ENCODE results near the gene RHCG. TPM values are rescaled to one million over a fixed set of nuclear protein-coding genes. Genes with fewer than 3 reads are reported as not detected.

The RHCG gene
- total RNA-seq, 2 donors from 2014 or later: 0.91 to 1.0 TPM

DNA sequence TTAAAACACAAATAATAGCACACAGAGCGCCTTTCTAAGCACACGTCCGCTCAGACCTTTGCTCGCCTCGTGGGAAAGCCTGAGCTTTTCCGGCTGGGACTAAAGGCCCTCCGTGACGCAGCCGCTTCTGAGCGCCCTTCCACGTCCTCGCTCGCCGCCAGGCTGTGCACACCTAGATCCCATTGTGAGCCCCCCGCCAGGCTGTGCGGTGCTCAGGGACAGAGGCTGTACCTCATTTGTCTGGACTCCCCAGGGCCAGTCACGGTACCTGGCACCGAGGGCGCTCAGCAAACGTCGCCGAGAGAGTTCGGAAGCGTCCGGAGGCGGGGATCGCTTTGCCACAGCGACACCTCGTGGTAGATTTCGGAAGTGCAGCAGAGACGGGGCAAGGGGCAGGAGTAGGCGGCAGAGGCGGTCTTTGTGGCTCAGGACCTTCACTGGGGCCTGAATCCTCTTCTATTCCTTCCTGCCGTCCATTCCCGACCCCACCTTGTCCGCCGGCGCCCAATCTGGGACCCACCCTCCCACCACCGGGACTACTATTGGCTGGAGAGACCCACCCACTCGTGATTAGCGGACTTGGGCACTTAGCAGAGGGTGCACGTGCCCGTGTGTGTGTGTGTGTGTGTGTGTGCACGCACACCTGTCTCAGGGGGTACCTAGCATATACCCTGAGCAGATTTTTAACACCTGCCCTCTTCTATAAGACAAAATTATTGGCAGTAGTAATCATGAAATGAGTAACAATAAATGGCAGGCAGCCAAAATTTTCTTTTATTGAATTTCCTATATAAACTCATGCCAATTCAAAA lies 65.6 kb downstream of the RHCG start:
- Histone ChIP-seq H3K4me1 (replicated peaks) (no peaks in the 10 kb centered on the region), H3K27me3 (replicated peaks; ENCODE audit: insufficient read depth) (peaks cover 4% of the 10 kb centered on the region), H3K9me3 (no peaks in the 10 kb centered on the region), H3K27ac (no peak overlapping the region), H3K4me3 (peak overlapping the region; percentile 7 to 31), H3K36me3 (no peaks in the 10 kb centered on the region)
- intact Hi-C loops (cut with DNase I): loop anchor here (1.0 kb wide), 1 partner anchor 72 kb away; no protein-coding TSS in a partner anchor
- TF ChIP-seq POLR2A (IDR thresholded peaks at IDR 0.05) (no peak), POLR2AphosphoS5 (IDR thresholded peaks at IDR 0.05) (peak; percentile 60)
- TF ChIP-seq, protein P1, sequence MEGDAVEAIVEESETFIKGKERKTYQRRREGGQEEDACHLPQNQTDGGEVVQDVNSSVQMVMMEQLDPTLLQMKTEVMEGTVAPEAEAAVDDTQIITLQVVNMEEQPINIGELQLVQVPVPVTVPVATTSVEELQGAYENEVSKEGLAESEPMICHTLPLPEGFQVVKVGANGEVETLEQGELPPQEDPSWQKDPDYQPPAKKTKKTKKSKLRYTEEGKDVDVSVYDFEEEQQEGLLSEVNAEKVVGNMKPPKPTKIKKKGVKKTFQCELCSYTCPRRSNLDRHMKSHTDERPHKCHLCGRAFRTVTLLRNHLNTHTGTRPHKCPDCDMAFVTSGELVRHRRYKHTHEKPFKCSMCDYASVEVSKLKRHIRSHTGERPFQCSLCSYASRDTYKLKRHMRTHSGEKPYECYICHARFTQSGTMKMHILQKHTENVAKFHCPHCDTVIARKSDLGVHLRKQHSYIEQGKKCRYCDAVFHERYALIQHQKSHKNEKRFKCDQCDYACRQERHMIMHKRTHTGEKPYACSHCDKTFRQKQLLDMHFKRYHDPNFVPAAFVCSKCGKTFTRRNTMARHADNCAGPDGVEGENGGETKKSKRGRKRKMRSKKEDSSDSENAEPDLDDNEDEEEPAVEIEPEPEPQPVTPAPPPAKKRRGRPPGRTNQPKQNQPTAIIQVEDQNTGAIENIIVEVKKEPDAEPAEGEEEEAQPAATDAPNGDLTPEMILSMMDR (IDR thresholded peaks at IDR 0.05): peak; percentile 95 to 99 (median 96)
- peak; percentile 73 for DNase-seq (ENCODE audit: low spot score)
- WGBS: 2% methylated on average over 44 of the region's 44 CpGs

DNA sequence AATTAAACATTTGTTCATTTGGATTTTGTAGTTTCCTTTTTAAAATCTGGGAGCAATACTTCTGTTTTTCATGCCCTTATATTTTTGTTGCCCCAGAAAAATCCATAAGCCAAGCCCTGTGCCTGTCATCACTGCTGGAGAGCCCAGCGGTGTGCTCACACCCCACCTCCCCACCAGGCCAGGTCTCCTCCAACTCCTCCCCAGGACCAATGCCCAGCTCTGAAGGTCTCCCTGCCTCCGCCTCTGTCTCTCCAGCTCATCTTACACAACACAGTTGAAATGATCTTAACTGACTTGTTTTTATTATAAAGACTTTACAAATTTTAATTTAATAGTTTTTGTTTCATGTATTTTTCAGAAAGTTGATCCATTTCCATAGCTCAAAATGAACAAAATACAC lies 66.4 kb downstream of the RHCG start:
- no peak for DNase-seq (ENCODE audit: low spot score)
- H3K27me3 ChIP-seq (replicated peaks; ENCODE audit: insufficient read depth): no peaks in the 10 kb centered on the region
- no peaks in the 10 kb centered on the region for H3K9me3 ChIP-seq
- no peaks in the 10 kb centered on the region for H3K4me1 ChIP-seq (replicated peaks)
- no peak overlapping the region for H3K27ac ChIP-seq
- TF ChIP-seq, protein P1 (IDR thresholded peaks at IDR 0.05): no peak
- TF ChIP-seq POLR2AphosphoS5 (IDR thresholded peaks at IDR 0.05) (no peak), POLR2A (IDR thresholded peaks at IDR 0.05) (no peak)
- H3K36me3 ChIP-seq: no peaks in the 10 kb centered on the region
- 76% methylated on average over 2 of the region's 2 CpGs for WGBS
- no peak overlapping the region for H3K4me3 ChIP-seq
- intact Hi-C loops (cut with DNase I): no loop called here

DNA sequence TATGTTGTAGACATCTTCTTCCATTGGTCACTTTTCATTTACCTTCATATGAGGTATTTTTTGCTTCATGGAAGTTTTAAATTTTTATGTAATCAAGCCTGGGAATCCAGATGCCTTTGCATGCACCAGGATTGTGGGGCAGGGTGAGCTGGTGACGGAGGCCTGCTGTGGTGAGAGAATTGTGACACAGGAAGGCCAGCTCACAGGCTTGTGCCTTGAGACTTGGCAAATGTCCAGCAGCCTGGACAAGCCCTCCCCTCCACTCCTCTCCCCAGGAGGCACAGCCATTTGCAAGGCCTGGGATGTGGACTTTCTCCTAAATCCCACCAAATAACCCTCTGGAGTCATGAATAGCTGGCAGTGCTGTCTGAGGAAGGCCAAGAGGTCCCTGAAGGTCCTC lies 67.4 kb downstream of the RHCG start:
- Histone ChIP-seq H3K4me3 (no peak overlapping the region), H3K9me3 (no peaks in the 10 kb centered on the region), H3K27me3 (replicated peaks; ENCODE audit: insufficient read depth) (no peaks in the 10 kb centered on the region), H3K4me1 (replicated peaks) (no peaks in the 10 kb centered on the region), H3K36me3 (no peaks in the 10 kb centered on the region), H3K27ac (no peak overlapping the region)
- TF ChIP-seq POLR2AphosphoS5 (IDR thresholded peaks at IDR 0.05) (no peak), POLR2A (IDR thresholded peaks at IDR 0.05) (no peak)
- TF ChIP-seq, protein P1 (IDR thresholded peaks at IDR 0.05): no peak
- 68% methylated on average over 1 of the region's 1 CpG for WGBS
- intact Hi-C loops (cut with DNase I): no loop called here
- DNase-seq (ENCODE audit: low spot score): no peak

DNA sequence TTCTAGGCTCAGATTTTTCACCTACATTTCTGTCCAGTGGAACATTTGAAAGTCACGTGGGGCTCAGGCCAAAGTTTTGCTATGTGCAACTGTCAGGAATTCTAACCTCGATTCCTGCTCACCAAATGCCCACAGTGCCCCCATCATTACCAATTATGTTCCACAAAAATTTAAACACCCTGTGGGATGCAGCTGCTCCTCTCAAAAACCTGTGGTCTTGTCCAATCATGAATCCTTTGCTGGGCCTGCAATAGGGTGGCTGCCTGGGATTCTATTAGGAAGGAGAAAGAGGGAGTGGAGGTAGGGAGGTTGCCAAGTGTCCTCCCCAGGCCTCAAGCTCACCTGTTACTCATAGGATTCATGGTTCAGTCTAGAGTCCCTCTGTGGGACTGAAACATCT lies 68.1 kb downstream of the RHCG start:
- Histone ChIP-seq H3K4me3 (no peak overlapping the region), H3K9me3 (no peaks in the 10 kb centered on the region), H3K27ac (no peak overlapping the region), H3K27me3 (replicated peaks; ENCODE audit: insufficient read depth) (no peaks in the 10 kb centered on the region), H3K4me1 (replicated peaks) (no peaks in the 10 kb centered on the region), H3K36me3 (no peaks in the 10 kb centered on the region)
- DNase-seq (ENCODE audit: low spot score): no peak
- WGBS: 74% methylated on average over 2 of the region's 2 CpGs
- TF ChIP-seq POLR2A (IDR thresholded peaks at IDR 0.05) (no peak), POLR2AphosphoS5 (IDR thresholded peaks at IDR 0.05) (no peak)
- TF ChIP-seq, protein P1 (IDR thresholded peaks at IDR 0.05): no peak
- intact Hi-C loops (cut with DNase I): no loop called here

DNA sequence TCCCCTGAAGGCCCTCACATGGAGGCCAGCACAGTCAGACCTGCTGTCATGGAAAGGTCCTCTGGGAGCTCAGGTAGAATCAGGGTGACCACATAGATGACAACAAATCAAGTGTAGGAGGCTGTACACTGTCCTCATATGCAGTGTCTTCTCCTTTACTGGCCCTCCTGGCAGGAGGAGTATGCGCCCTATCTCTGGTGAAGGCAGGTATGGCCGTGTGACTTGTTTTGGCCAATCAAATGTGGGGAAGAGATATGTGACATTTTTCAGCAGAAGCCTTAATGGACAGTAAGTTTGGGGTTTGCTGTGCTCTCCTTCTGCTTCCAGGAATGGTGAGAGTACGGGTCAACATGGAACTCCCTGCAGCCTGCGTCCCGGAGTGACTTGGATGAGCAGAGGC lies 69.9 kb downstream of the RHCG start:
- no peak overlapping the region for H3K4me3 ChIP-seq
- DNase-seq (ENCODE audit: low spot score): no peak
- no peaks in the 10 kb centered on the region for H3K9me3 ChIP-seq
- TF ChIP-seq, protein P1 (IDR thresholded peaks at IDR 0.05): no peak
- TF ChIP-seq POLR2AphosphoS5 (IDR thresholded peaks at IDR 0.05) (no peak), POLR2A (IDR thresholded peaks at IDR 0.05) (no peak)
- intact Hi-C loops (cut with DNase I): no loop called here
- H3K36me3 ChIP-seq: no peaks in the 10 kb centered on the region
- H3K4me1 ChIP-seq (replicated peaks): no peaks in the 10 kb centered on the region
- H3K27ac ChIP-seq: no peak overlapping the region
- 84% methylated on average over 5 of the region's 5 CpGs for WGBS
- peaks cover under 1% of the 10 kb centered on the region for H3K27me3 ChIP-seq (replicated peaks; ENCODE audit: insufficient read depth)
